BJ (cell line): ENCODE results near the gene DENND1A. TPM values are rescaled to one million over a fixed set of nuclear protein-coding genes. Genes with fewer than 3 reads are reported as not detected.
A peak's percentile ranks its signal among the peaks of the same experiment; 100 is the strongest.
"Not testable (repeated sequence)": the region's sequence is repeated elsewhere in the genome, so short reads cannot be mapped to it uniquely, and the experiment has no call there.

Experiments
- CTCF ChIA-PET: fragments of 350-600 bp; formaldehyde crosslinking; extraction: SDS; loops from one replicate; lab custom pipeline; 2021; ENCODE audit warnings: antibody characterized with exemption, inconsistent platforms; lab: Yijun Ruan, JAX
- POLR2A ChIA-PET: fragments of 300-600 bp; sonication (Branson Sonifier 250); formaldehyde crosslinking; extraction: SDS; loops from one replicate; lab custom pipeline; 2021; ENCODE audit warnings: antibody characterized with exemption; lab: Charles Lee
- DNase-seq: peaks from one replicate; pipeline ENCODE4 v3.0.0-alpha.2; 2011; ENCODE audit warnings: low read depth
- H3K27me3 ChIP-seq: 2 replicates; pipeline ENCODE4 v1.6.0; 2011; ENCODE audit warnings: low read length; ENCODE audit not compliant: control insufficient read depth, insufficient read depth
- H3K36me3 ChIP-seq: 2 replicates; pipeline ENCODE4 v1.5.1; 2011; ENCODE audit warnings: low read length; ENCODE audit not compliant: control insufficient read depth, insufficient read depth
- H3K4me3 ChIP-seq: 2 replicates; pipeline ENCODE4 v1.5.1; 2011; ENCODE audit warnings: low read depth, mild to moderate bottlenecking, control low read depth, low read length
- CTCF ChIP-seq: IDR thresholded peaks from 2 replicates; pipeline ENCODE4 v1.5.1; 2011; ENCODE audit warnings: low read depth, mild to moderate bottlenecking, control low read depth, inconsistent platforms, low read length, moderate library complexity; ENCODE audit not compliant: insufficient read depth
- polyA plus RNA-seq: library from polyadenylated mRNA; depleted of rRNA; stranded (reverse); fragments of >200 nt; gene quantifications from 2 replicates; pipeline ENCODE4 v1.2.3, GENCODE V29; 2011; rRNA removed
- small RNA-seq: library from RNA; depleted of rRNA; stranded (forward); fragments of <200 nt; gene quantifications from one replicate; pipeline ENCODE3, GENCODE V24; 2012; ENCODE audit warnings: low replicate concordance, low read depth; ENCODE audit not compliant: insufficient read length

The DENND1A gene
- polyA plus RNA-seq, 1 experiment, result 24.0 TPM

GRCh38 chr9:123335193-123335985 lies 594.5 kb downstream of the DENND1A start:
- ChIA-PET POLR2A (interaction anchor here (0.6 kb wide), 1 partner anchor 126 kb away, joined by 3 read pairs; no protein-coding TSS in a partner anchor), CTCF (interaction anchor here (1.0 to 8.7 kb wide), 3 partner anchors 14 to 19 kb away, joined by 3 to 45 read pairs (median 4); no protein-coding TSS in a partner anchor)
- no peaks in the 10 kb centered on the region; the same call in 1 of the 2 replicates for H3K27me3 ChIP-seq
- peak; percentile 27 for DNase-seq
- TF ChIP-seq CTCF, result no peak
- no peaks in the 10 kb centered on the region for H3K36me3 ChIP-seq
- H3K4me3 ChIP-seq, result no peak overlapping the region

- ChIA-PET POLR2A (no interaction called here), CTCF (interaction anchor here (1.0 to 8.7 kb wide), 2 partner anchors 15 to 20 kb away, joined by 4 to 45 read pairs; no protein-coding TSS in a partner anchor)
- no peak for DNase-seq
- TF ChIP-seq CTCF, result no peak
- Histone ChIP-seq H3K36me3 (no peaks in the 10 kb centered on the region), H3K27me3 (no peaks in the 10 kb centered on the region; the same call in 1 of the 2 replicates), H3K4me3 (no peak overlapping the region)
Observed at GRCh38 chr9:123334639-123335038, 595.3 kb downstream of the DENND1A start.

GRCh38 chr9:123333058-123333669 lies 596.8 kb downstream of the DENND1A start:
- POLR2A ChIA-PET, CTCF ChIA-PET, H3K4me3 ChIP-seq, H3K36me3 ChIP-seq, H3K27me3 ChIP-seq: not testable (repeated sequence)
- peak; percentile 60 for DNase-seq

- ChIA-PET CTCF (interaction anchor here (1.0 kb wide), 1 partner anchor 9 kb away, joined by 3 read pairs; no protein-coding TSS in a partner anchor), POLR2A (no interaction called here)
- no peak for TF ChIP-seq CTCF
- H3K36me3 ChIP-seq, result no peaks in the 10 kb centered on the region
- DNase-seq, result no peak
- peaks cover 2% of the 10 kb centered on the region; the same call in 1 of the 2 replicates for H3K27me3 ChIP-seq
- H3K4me3 ChIP-seq, result no peak overlapping the region
Observed at GRCh38 chr9:123331346-123332060, 598.4 kb downstream of the DENND1A start.

Small RNAs within 50 kb of the gene (small RNA-seq; reads per million reads assigned to genes)
- gene MIR601, result not detected
- gene MIR7150, result not detected

Other genes with a start within 250 kb of the DENND1A start
- 0.11 and 0.13 TPM in 2 replicates for gene LHX2, start 81.6 kb upstream of the DENND1A start, polyA plus RNA-seq